HepG2 (cell line): ENCODE measurements around the gene MRPS34. TPM values are rescaled to one million over a fixed set of nuclear protein-coding genes. Genes with fewer than 3 reads are reported as not detected.
A peak's percentile ranks its signal among the peaks of the same experiment; 100 is the strongest.

Source experiments
- ATAC-seq: fragments of 200-7000 bp; cut with Tn5 transposase; 3 replicates; pipeline ENCODE4 v1.9.1; 2020; ENCODE audit warnings: mild to moderate bottlenecking, moderate library complexity
- BruUV-seq: library from RNA; stranded (reverse); fragments of 400-500 nt; replicated peaks from 2 replicates; lab custom pipeline; 2021; lab: Mats Ljungman, UMichigan
- CTCF ChIA-PET: fragments of 300-600 bp; formaldehyde crosslinking; extraction: SDS; loops from one replicate; lab custom pipeline; 2021; ENCODE audit warnings: low total read pairs, inconsistent platforms, low intra/inter-chr PET ratio; lab: Yijun Ruan, JAX
- POLR2A ChIA-PET: fragments of 350-600 bp; sonication (Branson Sonifier 250); formaldehyde crosslinking; loops from one replicate; lab custom pipeline; 2020; ENCODE audit warnings: antibody characterized with exemption, inconsistent platforms; lab: Yijun Ruan, JAX
- DNase-seq: peaks from one replicate; pipeline ENCODE4 v3.0.0-alpha.2; 2015; ENCODE audit warnings: low spot score
- FAIRE-seq: peaks from 3 replicates; lab custom pipeline; 2011; peaks lifted over from hg19 to GRCh38; lab: Jason Lieb, UNC
- H2AFZ ChIP-seq: one replicate; pipeline ENCODE4 v1.6.1; 2011; ENCODE audit warnings: low read length, inconsistent platforms
- H3K27ac ChIP-seq: fragments of 300-600 bp; 3 replicates; pipeline ENCODE4 v1.8.0; 2011; ENCODE audit warnings: mixed run types, mild to moderate bottlenecking, mixed read lengths, low read length, inconsistent platforms; ENCODE audit not compliant: insufficient read depth; ENCODE audit errors: extremely low read length
- H3K27me3 ChIP-seq, 2 experiments: fragments of 200-600 bp in 1 of 2; 2 replicates in 1 of 2; 3 replicates in 1 of 2; pipeline versions ENCODE4 v1.6.0 to v1.8.0; 2011; ENCODE audit warnings: low read length in 2 of 2, mild to moderate bottlenecking in 2 of 2, moderate library complexity in 2 of 2, inconsistent platforms in 1 of 2; ENCODE audit not compliant: insufficient read depth in 2 of 2, control insufficient read depth in 1 of 2
- H3K36me3 ChIP-seq, 2 experiments: fragments of 200-600 bp in 1 of 2; replicated peaks in 1 of 2; 2 replicates in 1 of 2; 3 replicates in 1 of 2; pipeline versions ENCODE4 v1.5.1 to v1.8.0; 2011; ENCODE audit warnings: low read length in 2 of 2, inconsistent platforms in 1 of 2; ENCODE audit not compliant: insufficient read depth in 2 of 2, control insufficient read depth in 1 of 2
- H3K4me1 ChIP-seq: 2 replicates; pipeline ENCODE4 v1.5.1; 2012; ENCODE audit warnings: low read length, inconsistent platforms; ENCODE audit not compliant: insufficient read depth
- H3K4me2 ChIP-seq: 2 replicates; pipeline ENCODE4 v1.6.0; 2011; ENCODE audit warnings: low read depth, low read length, inconsistent platforms
- H3K4me3 ChIP-seq, 3 experiments: fragments of 200-600 bp in 1 of 3; sonication (generic), shearing (Covaris generic) in 1 of 3; replicated peaks in 1 of 3; 2 replicates each; pipeline ENCODE4 v1.5.1; 2011 to 2016; ENCODE audit warnings: low read length in 3 of 3, inconsistent platforms in 2 of 3, low read depth in 2 of 3, mild to moderate bottlenecking in 2 of 3, control low read depth in 1 of 3, mixed read lengths in 1 of 3; ENCODE audit not compliant: insufficient read depth in 1 of 3
- H3K79me2 ChIP-seq: one replicate; pipeline ENCODE4 v1.6.1; 2011; ENCODE audit warnings: low read length, inconsistent platforms; ENCODE audit not compliant: insufficient read depth
- H3K9ac ChIP-seq: 2 replicates; pipeline ENCODE4 v1.6.0; 2011; ENCODE audit warnings: mild to moderate bottlenecking, low read depth, low read length, inconsistent platforms; ENCODE audit not compliant: insufficient read depth
- H3K9me3 ChIP-seq: 2 replicates; pipeline ENCODE4 v1.5.1; 2012; ENCODE audit warnings: mild to moderate bottlenecking, low read length
- H4K20me1 ChIP-seq: 2 replicates; pipeline ENCODE4 v1.6.0; 2011; ENCODE audit warnings: inconsistent platforms, mild to moderate bottlenecking, low read length, moderate library complexity; ENCODE audit not compliant: insufficient read depth
- AGO2 ChIP-seq: fragments of 200-400 bp; formaldehyde crosslinking; optimal IDR thresholded peaks from 2 replicates; pipeline ENCODE3; 2017; ENCODE audit warnings: mild to moderate bottlenecking, low read depth, low read length, moderate library complexity
- CBX5 ChIP-seq: sonication (generic); formaldehyde crosslinking; IDR thresholded peaks from 2 replicates; pipeline ENCODE4 v1.4.0; 2020; ENCODE audit warnings: missing genetic modification reagents, borderline replicate concordance
- RBFOX2 ChIP-seq: fragments of 200-400 bp; formaldehyde crosslinking; IDR thresholded peaks from 2 replicates; pipeline ENCODE4 v1.6.1; 2017; ENCODE audit warnings: low read depth, mild to moderate bottlenecking, low read length
- WGBS: methylation state at CpG from one replicate; pipeline ENCODE4 v1.1.6; 2017; ENCODE audit warnings: low lambda C conversion rate; 5-methylcytosine and 5-hydroxymethylcytosine counted together
- in situ Hi-C: cut with HindIII; loops from 2 replicates; pipeline ENCODE4 v1.10.0; 2017; ENCODE audit warnings: low pct_unique_long_range_greater_than_20kb; ENCODE audit not compliant: extremely low pct_ligation_motif_present
- intact Hi-C: fragments of 100-400 bp; cut with micrococcal nuclease; formaldehyde crosslinking; loops from one replicate; pipeline ENCODE4 v1.10.0; 2022; ENCODE audit not compliant: unreplicated experiment
- polyA plus RNA-seq, 8 experiments: library from polyadenylated mRNA; depleted of rRNA in 3 of 8; stranded (reverse) in 7 of 8; unstranded in 1 of 8; fragments of >200 nt; fragmentation: Illumina TruSeq in 4 of 8; extraction: Trizol in 4 of 8; gene quantifications; 2 replicates each; pipeline versions ENCODE4 v1.2.1 to v1.2.3, GENCODE V29; 2011 to 2016; ENCODE audit warnings: low read depth in 4 of 8, missing spikeins in 1 of 8, mixed read lengths in 1 of 8; ENCODE audit not compliant: insufficient read depth in 1 of 8
- total RNA-seq, 5 experiments: library from RNA; depleted of rRNA; stranded (reverse); fragments of >200 nt; fragmentation: Illumina TruSeq; extraction: Trizol; gene quantifications; 2 replicates each; pipeline ENCODE4 v1.2.3, GENCODE V29; 2016; ENCODE audit warnings: low read depth in 1 of 5
- TF ChIP-seq, protein P1 (sequence below), 2 experiments: sonication (generic) in 1 of 2; formaldehyde crosslinking in 1 of 2; IDR thresholded peaks; 2 replicates each; pipeline versions ENCODE4 v1.4.0 to v1.6.1; 2018 to 2020; ENCODE audit warnings: missing genetic modification reagents in 2 of 2, borderline replicate concordance in 1 of 2, low read depth in 1 of 2, mild to moderate bottlenecking in 1 of 2, missing biosample characterization in 1 of 2

MRPS34 gene
- total and polyA plus RNA-seq, 2 of the 13 experiments (the other 11 are each of a cell fraction or from before 2014, with no cell fraction given): 63.5 to 131 TPM

DNA sequence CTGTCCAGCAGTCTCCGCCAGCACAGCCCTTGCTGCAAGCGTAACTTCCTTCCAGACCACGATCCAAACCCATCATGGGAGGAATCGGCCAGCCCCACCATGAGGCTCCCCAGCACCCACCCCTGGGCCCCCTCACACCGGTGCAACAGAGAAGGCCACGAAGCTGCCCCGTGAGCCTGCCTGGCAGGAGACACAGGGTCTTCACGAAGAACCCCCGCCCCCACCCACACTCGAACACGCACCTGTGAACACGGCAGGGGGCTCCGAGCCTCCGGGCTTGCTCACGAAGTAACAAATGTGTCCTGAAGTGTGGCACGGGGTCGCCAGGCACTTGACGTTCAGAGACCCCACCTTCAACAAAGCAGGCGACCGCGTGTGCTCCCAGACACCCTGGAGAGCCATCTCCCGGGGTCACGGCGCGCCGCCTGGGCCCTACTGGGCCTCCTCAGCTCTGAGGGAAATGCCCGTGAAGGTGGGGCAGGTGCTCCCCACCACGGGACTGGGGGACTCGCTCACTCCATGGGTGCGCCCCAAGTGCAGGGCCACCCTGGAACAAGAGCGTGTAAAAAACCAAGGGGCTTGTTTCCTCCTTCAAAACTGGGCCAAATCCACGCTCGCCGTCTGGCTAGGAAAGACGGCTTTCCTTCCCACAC lies 46.1 kb upstream of the MRPS34 start:
- ATAC-seq (no peak), DNase-seq (no peak), FAIRE-seq (no peak)
- Histone ChIP-seq H3K4me2 (no peak overlapping the region), H3K79me2 (peaks cover 4% of the 10 kb centered on the region), H3K9me3 (no peaks in the 10 kb centered on the region), H3K9ac (no peak overlapping the region), H3K36me3 (peaks cover 16 to 46% of the 10 kb centered on the region in 2 experiments; a peak in 4 of 5 replicates), H4K20me1 (no peaks in the 10 kb centered on the region), H3K27ac (no peak overlapping the region), H2AFZ (no peak overlapping the region), H3K4me1 (peaks cover 7% of the 10 kb centered on the region), H3K4me3 (no peak overlapping the region), H3K27me3 (no peaks in the 10 kb centered on the region)
- BruUV-seq: no TSS peak
- in situ Hi-C loops (no loop called here), intact Hi-C loops (no loop called here)
- CTCF ChIA-PET: no interaction called here
- POLR2A ChIA-PET: no interaction called here
- 98% methylated on average over 23 of the region's 35 CpGs for WGBS
- TF ChIP-seq RBFOX2: peak; percentile 30; the same call in 1 of the 2 replicates
- TF ChIP-seq, protein P1, sequence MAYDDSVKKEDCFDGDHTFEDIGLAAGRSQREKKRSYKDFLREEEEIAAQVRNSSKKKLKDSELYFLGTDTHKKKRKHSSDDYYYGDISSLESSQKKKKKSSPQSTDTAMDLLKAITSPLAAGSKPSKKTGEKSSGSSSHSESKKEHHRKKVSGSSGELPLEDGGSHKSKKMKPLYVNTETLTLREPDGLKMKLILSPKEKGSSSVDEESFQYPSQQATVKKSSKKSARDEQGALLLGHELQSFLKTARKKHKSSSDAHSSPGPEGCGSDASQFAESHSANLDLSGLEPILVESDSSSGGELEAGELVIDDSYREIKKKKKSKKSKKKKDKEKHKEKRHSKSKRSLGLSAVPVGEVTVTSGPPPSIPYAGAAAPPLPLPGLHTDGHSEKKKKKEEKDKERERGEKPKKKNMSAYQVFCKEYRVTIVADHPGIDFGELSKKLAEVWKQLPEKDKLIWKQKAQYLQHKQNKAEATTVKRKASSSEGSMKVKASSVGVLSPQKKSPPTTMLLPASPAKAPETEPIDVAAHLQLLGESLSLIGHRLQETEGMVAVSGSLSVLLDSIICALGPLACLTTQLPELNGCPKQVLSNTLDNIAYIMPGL (CRISPR knock-in tag; IDR thresholded peaks at IDR 0.05; ENCODE audit: borderline replicate concordance in 1 of 2, low read depth in 1 of 2): no peak

DNA sequence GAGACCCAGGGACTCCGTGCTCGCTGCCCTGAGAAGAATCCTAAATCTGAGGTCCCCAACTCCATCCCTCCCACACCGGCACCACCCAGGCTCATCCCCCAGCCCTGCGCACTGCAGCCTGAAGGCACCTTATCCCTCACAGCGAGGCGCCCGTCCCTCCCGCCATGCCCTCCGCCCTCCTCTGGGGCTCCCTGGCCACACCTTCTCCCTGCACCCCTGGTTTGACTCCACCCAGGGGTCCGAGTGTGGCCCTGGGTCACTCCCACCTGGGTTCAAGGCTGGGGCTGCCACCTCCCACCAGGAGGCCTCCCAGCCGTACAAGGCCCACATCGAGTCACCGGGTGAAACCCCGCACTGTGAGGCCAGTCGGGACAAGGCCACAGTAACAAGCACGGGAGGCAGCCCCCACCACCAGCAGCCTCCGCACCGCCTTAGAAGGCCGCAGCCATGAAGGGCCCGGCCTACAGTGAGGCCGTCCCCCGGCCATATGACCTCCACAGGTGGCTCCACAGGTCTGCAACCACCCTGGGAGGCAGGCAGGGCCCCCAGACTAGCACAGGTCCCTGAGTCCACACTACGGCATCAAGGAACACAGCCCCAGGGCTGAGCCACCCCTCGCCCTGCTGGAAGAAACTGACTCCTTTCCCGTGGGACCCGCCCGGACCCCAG lies 45.4 kb upstream of the MRPS34 start:
- BruUV-seq: no TSS peak
- H3K27me3 ChIP-seq: no peaks in the 10 kb centered on the region

More for the DNA sequence above, 45.4 kb upstream of the MRPS34 start:
- Histone ChIP-seq H3K4me2 (no peak overlapping the region), H3K9me3 (no peaks in the 10 kb centered on the region), H3K36me3 (peaks cover 16 to 46% of the 10 kb centered on the region in 2 experiments; a peak in 4 of 5 replicates)
- POLR2A ChIA-PET: no interaction called here
- TF ChIP-seq AGO2 (peak; percentile 39), CBX5 (CRISPR knock-in tag) (no peak), RBFOX2 (peak; percentile 34; the same call in 1 of the 2 replicates)
- TF ChIP-seq, all 625 proteins: peak for 2
- FAIRE-seq (no peak), DNase-seq (no peak), ATAC-seq (peak; percentile 10; the same call in 1 of the 3 replicates)
- intact Hi-C loops: no loop called here
- no peaks in the 10 kb centered on the region for H4K20me1 ChIP-seq
- H3K27ac ChIP-seq: no peak overlapping the region
- 99% methylated on average over 8 of the region's 27 CpGs for WGBS
- in situ Hi-C loops: no loop called here
- CTCF ChIA-PET: no interaction called here
- H3K9ac ChIP-seq: no peak overlapping the region
- no peak overlapping the region for H3K4me3 ChIP-seq
- no peak overlapping the region for H2AFZ ChIP-seq
- H3K79me2 ChIP-seq: no peaks in the 10 kb centered on the region
- H3K4me1 ChIP-seq: no peaks in the 10 kb centered on the region
